NCI-H1105 treated with DMSO at 0.1 percent for 48 hours (cell line): ENCODE data around the gene DCP1B.

Experiments
- DNase-seq: peaks from one replicate; lab custom pipeline; 2025; lab: John Stamatoyannopoulos, UW

DCP1B gene

DNA sequence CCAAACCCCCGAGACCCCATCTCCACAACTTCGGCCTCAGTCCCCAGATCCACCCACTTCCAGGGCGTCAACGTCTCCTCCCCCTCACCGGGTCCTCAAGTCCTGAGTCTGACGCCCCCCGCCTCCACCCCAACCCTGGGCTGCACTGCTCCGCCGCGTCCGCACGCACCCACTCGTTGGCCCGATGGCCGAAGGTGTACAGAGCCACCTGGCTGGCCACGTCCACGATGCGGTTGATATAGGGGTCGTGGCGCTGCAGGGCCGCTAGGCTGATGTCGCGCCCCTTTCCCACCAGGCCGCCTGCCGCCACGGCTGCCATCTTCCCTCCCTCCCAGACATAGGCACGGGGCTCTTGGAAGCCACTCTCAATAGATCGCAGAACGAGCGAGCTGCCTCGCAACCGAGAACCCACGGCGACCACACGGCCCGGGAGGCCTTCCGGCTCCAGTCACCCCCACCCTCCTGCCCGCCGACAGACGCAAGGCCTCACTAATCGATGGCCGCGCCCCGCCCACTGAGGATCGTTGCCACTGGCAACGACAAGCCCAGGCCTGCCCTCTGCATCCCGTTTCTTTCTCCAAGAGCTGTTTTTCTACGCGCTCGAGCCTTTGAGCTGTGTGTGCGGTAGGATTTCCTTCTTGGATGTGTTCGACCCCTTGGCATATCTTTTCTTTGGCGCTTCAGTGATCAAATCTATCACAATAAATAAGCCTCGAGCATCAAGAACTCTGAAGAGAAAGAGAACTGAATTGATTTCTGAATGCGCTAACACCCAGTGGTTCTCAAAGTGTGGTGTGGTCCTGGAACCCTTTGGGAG, at the start of gene DCP1B:
Gene DCP1B (minus strand): TSS at position 345 of the 817 bp plus-strand sequence. CDS start 26 bp downstream, at position 319.
- DNase-seq: peak; percentile 97

DNA sequence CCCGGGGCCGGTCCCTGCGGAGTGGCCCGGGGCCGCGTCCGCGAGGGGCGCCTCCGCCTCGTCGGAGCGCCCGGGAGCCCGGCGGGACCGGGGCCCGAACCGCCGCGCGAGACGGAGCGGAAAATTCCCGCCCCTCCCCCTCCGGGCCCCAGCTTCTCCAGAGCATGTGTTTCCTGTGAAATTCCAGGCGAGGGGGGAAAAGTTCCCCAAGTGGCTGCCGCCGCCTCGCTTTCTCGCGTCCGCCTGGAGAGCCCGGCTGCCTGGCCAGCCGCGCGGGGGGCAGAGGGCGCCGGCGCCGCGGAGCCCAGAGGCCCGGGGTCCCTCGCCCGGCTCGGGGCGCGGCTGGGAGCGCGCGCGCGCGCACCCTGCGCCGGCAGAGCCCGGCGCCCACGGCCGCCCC, 49.4 kb upstream of the DCP1B start:
- no peak for DNase-seq

DNA sequence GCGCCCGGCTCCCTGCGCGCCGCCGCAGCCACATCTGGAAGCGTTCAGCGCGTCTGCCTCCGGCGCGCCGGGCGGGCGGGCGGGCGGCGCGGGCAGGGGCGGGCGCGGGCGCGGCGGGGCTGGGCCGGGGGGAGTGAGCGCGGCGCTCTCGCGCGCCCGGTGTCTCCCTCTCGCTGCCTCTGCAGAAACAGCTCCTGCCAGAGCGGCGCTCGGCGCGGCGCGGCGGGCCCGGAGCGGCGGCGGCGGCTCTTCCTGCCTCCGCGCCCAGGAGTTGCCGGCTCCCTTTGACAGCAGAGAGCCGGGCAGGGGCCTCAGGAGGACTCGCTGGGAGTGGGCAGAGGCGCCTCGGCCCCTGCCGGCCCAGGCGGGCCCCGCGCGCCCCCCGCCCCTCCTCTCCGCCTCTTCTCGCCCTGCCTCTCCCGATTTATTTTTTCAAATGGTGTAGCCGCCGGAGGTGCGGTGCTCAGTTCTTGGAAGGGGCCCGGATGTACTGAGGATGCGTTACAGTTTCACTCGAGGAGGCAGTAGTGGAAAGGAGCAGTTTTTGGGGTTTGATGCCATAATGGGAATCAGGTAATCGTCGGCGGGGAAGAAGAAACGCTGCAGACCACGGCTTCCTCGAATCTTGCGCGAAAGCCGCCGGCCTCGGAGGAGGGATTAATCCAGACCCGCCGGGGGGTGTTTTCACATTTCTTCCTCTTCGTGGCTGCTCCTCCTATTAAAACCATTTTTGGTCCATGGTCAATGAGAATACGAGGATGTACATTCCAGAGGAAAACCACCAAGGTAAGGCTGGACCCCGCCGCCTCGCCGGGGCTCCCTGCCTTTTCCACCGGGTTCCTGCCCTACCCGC, 48.8 kb upstream of the DCP1B start, which contains the start of gene CACNA1C:
Gene CACNA1C (plus strand): TSS at position 162 of the 853 bp plus-strand sequence. CDS start 576 bp downstream, at position 738.
- peak; percentile 50 for DNase-seq

GRCh38 chr12:2051700-2052621, 47.7 kb upstream of the DCP1B start:
- DNase-seq: peak; percentile 17

DNA sequence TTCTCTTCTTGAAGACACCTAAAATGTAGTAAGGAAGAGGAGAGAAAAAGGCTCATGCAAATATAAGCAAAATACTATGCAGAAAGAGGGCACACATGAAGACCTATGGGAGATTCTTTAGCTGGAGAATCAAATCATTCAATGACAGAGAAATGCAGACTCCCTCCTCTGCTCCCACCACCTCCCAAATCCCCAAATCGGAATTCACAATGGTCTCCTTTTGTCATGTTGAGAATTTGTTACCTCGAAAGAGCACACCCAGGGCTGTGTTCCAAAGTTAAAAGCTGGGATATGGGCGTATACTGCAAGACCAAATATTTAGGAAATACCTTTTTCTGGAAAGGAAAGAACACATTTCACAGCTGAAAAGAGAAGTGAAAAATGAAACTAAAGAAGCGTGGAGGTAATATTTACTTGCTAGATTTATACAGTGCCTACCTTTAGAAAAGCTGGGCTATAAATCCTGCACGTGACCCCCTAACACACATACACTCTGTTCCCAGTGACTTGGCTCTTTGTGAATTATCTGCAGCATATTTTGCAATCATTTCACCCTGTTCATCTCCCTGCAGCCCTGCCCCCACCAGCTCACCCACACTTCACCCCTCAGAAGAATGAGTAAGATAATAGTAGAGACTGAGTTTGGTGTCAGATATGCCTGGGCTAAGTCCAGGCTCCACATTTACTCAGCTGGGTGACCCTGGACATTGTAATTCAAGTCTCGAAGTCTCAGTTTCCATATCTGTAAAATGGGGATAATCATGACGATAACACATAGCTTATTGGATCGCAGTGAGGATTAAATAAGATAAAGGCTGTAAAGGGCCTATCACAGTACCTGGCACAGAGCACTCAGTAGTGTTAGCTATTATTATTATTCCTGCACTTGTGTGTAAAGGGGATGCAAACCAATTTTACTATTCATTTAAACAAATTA, 45.6 kb upstream of the DCP1B start:
- DNase-seq: no peak

DNA sequence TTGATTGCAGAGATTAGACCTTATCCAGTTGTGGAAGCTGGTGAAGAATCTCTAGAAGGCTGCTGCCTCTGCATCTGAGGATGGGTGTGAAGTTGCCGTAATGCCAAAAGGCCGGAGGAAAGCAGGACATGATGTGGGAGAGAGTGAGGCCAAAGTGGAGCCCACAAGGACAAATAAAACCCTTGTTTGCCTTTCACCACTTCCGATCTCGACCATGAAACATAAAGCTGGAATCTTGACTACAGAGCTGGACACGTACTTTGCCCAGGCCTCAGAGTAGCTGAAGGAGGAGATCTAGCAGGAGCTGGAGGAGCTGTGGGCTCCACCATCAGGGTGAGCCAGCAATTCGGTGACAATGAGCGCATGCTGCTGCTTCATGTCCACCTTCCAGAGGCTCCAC, 43.5 kb upstream of the DCP1B start:
- DNase-seq: no peak

- no peak for DNase-seq
These were observed 42.7 kb upstream of the DCP1B start for GRCh38 chr12:2046957-2047356.

- no peak for DNase-seq
These were observed 39.9 kb upstream of the DCP1B start for GRCh38 chr12:2044165-2044564.

DNA sequence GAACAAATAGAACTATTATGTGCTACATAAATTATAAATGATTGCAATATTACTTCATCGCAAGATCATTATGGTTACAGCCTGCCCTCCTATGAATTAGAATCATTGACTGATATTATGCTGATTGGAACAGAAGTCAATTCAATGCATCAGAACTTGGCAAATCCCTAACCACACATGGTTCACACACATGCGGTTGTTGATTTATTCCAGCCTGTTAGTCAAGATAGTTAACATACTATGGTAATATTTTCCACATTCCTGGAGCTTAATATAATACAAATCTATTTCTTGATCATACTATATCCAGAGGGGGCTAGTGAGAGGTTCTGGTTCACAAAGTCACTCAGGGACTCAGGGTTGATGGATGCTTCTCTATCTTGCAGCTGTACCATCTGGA, 38.8 kb upstream of the DCP1B start:
- DNase-seq: no peak

GRCh38 chr12:2039034-2039433, 34.8 kb upstream of the DCP1B start:
- no peak for DNase-seq

DNA sequence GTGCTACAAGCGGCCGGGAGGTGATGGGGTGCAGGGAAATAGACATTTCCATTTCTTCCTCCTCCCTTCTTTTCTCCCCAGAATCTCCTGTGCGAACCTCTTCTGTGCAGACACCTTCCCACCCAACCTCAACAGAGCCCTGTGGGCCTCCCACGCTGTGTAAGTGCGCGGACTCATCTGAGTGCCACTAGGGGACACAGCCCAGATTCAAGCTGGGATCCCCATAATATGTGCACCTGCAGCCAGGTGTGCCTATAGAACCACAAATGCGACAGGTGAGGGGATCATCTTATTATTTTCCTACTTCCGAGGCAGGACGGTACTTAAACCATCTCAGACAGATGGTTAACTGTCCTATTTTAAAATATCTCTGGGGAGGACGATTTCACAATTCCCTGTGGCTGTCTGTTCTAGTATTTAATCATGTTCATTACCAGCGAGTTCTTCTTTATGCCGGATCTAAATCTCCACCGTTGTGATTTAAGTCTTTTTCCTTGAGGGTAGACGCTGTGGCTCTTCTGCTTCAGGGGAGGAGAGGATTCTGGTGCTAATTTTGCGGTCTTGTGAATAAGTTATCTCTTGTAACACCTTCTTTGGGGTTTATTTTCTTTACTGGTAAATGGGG, 31.3 kb upstream of the DCP1B start:
- no peak for DNase-seq

- peak; percentile 86 for DNase-seq
These were observed 30.6 kb upstream of the DCP1B start for GRCh38 chr12:2034633-2035430.

- DNase-seq: no peak
These were observed 28.2 kb upstream of the DCP1B start for GRCh38 chr12:2032506-2032905.

- no peak for DNase-seq
These were observed 25.6 kb upstream of the DCP1B start for GRCh38 chr12:2029851-2030250.

GRCh38 chr12:2027351-2027750, 23.1 kb upstream of the DCP1B start:
- DNase-seq: no peak

DNA sequence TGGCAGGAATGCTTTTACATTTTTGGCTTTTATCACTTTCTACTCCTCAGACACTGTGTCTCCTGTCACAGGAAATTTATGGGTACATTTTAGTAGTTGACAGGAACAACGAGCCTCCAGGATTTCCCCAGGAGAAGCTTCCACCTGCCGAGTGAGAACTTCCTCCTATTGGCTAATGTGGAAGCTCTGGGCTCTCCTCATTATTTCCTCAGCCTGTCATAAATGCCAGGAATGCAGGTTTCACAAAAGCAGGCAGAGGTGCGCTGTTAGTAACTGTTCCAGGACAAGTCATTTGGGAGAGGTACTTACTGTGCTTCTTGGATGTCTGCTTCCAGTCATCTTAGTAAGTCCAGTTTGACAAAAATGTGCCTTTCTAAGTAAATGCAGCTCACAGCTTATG, 19.1 kb upstream of the DCP1B start:
- peak; percentile 9 for DNase-seq

GRCh38 chr12:2020511-2020910, 16.3 kb upstream of the DCP1B start:
- DNase-seq: no peak

DNA sequence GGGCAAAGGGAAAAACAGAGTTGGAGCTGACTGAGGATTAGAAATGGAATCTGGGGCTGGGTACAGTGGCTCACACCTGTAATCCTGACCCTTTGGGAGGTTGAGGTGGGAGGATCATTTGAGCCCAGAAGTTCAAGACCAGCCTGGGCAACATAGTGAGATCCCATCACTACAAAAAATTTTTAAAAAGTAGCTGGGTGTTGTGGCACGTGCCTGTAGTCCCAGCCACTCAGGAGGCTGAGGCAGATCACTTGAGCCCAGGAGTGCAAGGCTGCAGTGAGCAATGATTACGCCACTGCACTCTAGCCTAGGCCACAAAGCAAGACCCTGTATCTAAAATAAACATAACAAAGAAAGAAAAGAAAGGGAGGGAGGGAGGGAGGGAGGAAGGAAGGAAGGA, 14.9 kb upstream of the DCP1B start:
- no peak for DNase-seq

DNA sequence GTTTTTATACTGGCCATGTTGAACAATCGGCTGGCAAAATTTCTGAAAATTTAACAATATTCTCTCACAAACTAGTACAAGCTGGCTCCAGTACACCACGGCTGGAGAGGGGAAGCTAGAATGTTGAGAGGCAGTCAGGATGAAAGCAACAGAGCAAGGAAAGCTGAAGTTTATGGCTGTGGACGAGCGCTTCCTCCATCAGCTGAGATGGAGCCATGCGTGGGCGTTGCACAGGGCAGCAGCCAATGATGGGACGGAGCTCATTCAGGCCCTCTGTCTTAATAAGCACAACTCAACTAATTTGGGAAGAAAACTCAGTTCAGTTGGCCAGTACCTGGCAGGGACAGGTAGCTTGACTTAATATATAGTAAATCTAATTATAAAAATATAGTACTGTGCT, 14.1 kb upstream of the DCP1B start:
- no peak for DNase-seq
